WTC11 (cell line): ENCODE measurements around the gene BTBD19. TPM values are rescaled to one million over a fixed set of nuclear protein-coding genes. Genes with fewer than 3 reads are reported as not detected.

Source experiments
- ATAC-seq: fragments of 200-7000 bp; cut with Tn5 transposase; 2 replicates; pipeline ENCODE4 v1.10.0; 2021; ENCODE audit warnings: mild to moderate bottlenecking, moderate library complexity
- Bru-seq: library from RNA; stranded (reverse); fragments of 400-500 nt; gene quantifications from one replicate; lab custom pipeline; 2021; lab: Mats Ljungman, UMichigan
- CTCF ChIA-PET: fragments of 300-600 bp; sonication (Branson Sonifier 250); formaldehyde crosslinking; loops from one replicate; lab custom pipeline; 2021; ENCODE audit warnings: antibody characterized with exemption; lab: Charles Lee
- POLR2A ChIA-PET: fragments of 350-600 bp; sonication (Branson Sonifier 250); formaldehyde crosslinking; loops from one replicate; lab custom pipeline; 2021; ENCODE audit warnings: antibody characterized with exemption; lab: Charles Lee
- DNase-seq: peaks from one replicate; pipeline ENCODE4 v3.0.0; 2021; ENCODE audit warnings: low spot score
- H3K27ac Mint-ChIP-seq: 2 replicates; pipeline ENCODE4 v1.8.0; 2021; ENCODE audit warnings: mixed read lengths
- H3K27me3 Mint-ChIP-seq: 2 replicates; pipeline ENCODE4 v1.8.0; 2021; ENCODE audit warnings: low read depth, mild to moderate bottlenecking, moderate library complexity, mixed read lengths
- H3K36me3 Mint-ChIP-seq: 2 replicates; pipeline ENCODE4 v1.8.0; 2021; ENCODE audit warnings: mixed read lengths
- H3K4me1 Mint-ChIP-seq: 2 replicates; pipeline ENCODE4 v1.8.0; 2022; ENCODE audit warnings: mixed read lengths
- H3K4me3 Mint-ChIP-seq: 2 replicates; pipeline ENCODE4 v1.8.0; 2021; ENCODE audit warnings: mild to moderate bottlenecking, moderate library complexity, mixed read lengths
- H3K9me3 Mint-ChIP-seq: 2 replicates; pipeline ENCODE4 v1.8.0; 2021; ENCODE audit warnings: mixed read lengths
- CBFB ChIP-seq: sonication (generic); formaldehyde crosslinking; IDR thresholded peaks from 2 replicates; pipeline ENCODE4 v1.8.1; 2022; ENCODE audit warnings: mild to moderate bottlenecking, low read depth, missing genetic modification reagents
- ELF4 ChIP-seq: sonication (generic); formaldehyde crosslinking; IDR thresholded peaks from 2 replicates; pipeline ENCODE4 v1.8.1; 2022; ENCODE audit warnings: low read depth, mild to moderate bottlenecking, moderate library complexity, missing genetic modification reagents
- GABPB1 ChIP-seq: sonication (generic); formaldehyde crosslinking; IDR thresholded peaks from 2 replicates; pipeline ENCODE4 v1.8.1; 2023; ENCODE audit warnings: mild to moderate bottlenecking, missing genetic modification reagents
- NFATC4 ChIP-seq: fragments of 250-450 bp; sonication (Bioruptor Pico); IDR thresholded peaks from 2 replicates; pipeline ENCODE4 v1.9.0; 2021; ENCODE audit warnings: mild to moderate bottlenecking
- NFE2L1 ChIP-seq: sonication (generic); formaldehyde crosslinking; IDR thresholded peaks from 2 replicates; pipeline ENCODE4 v1.8.1; 2023; ENCODE audit warnings: missing genetic modification reagents
- PRRX2 ChIP-seq: fragments of 250-450 bp; sonication (Bioruptor Pico); IDR thresholded peaks from 2 replicates; pipeline ENCODE4 v1.8.0; 2021; ENCODE audit warnings: mild to moderate bottlenecking
- SOX15 ChIP-seq: fragments of 250-450 bp; sonication (Bioruptor Pico); IDR thresholded peaks from 2 replicates; pipeline ENCODE4 v1.9.0; 2021; ENCODE audit warnings: mild to moderate bottlenecking
- SP1 ChIP-seq: sonication (generic); formaldehyde crosslinking; conservative IDR thresholded peaks from 2 replicates; pipeline ENCODE4 v1.8.1; 2022; ENCODE audit warnings: missing genetic modification reagents
- TEAD1 ChIP-seq: sonication (generic); formaldehyde crosslinking; IDR thresholded peaks from 2 replicates; pipeline ENCODE4 v1.8.0; 2022; ENCODE audit warnings: mild to moderate bottlenecking, missing genetic modification reagents
- ZNF232 ChIP-seq: sonication (generic); formaldehyde crosslinking; IDR thresholded peaks from 2 replicates; pipeline ENCODE4 v1.8.0; 2022; ENCODE audit warnings: mild to moderate bottlenecking, missing genetic modification reagents
- ZNF671 ChIP-seq: fragments of 250-450 bp; sonication (Bioruptor Pico); IDR thresholded peaks from 2 replicates; pipeline ENCODE4 v1.8.0; 2021; ENCODE audit warnings: mild to moderate bottlenecking
- long read RNA-seq, 3 experiments: library from RNA in 1 of 3; library from capped mRNA in 1 of 3; library from polyadenylated mRNA in 1 of 3; unstranded in 2 of 3; stranded (forward) in 1 of 3; transcript quantifications; one replicate each; pipeline ENCODE4 v2.0.0, GENCODE V29; 2021
- total RNA-seq: library from RNA; stranded (reverse); gene quantifications from 3 replicates; pipeline ENCODE4 v1.2.3, GENCODE V29; 2021
- TF ChIP-seq, protein P1 (sequence below): fragments of 250-450 bp; sonication (Bioruptor Pico); conservative IDR thresholded peaks from 2 replicates; pipeline ENCODE4 v1.9.0; 2021; ENCODE audit warnings: mild to moderate bottlenecking
- TF ChIP-seq, protein P2 (sequence below): sonication (generic); formaldehyde crosslinking; IDR thresholded peaks from 2 replicates; pipeline ENCODE4 v1.8.1; 2023; ENCODE audit warnings: mild to moderate bottlenecking, missing genetic modification reagents, borderline replicate concordance
- TF ChIP-seq, protein P3 (sequence below): fragments of 250-450 bp; sonication (Bioruptor Pico); IDR thresholded peaks from 2 replicates; pipeline ENCODE4 v1.8.0; 2021; ENCODE audit warnings: mild to moderate bottlenecking

The BTBD19 gene
- total RNA-seq (1.7 to 2.0 TPM (median 1.8 TPM) in 3 replicates), Bru-seq, nascent RNA (percentile 38 among the genes with signal in this experiment)
- long read RNA-seq, experiment 1, partial matches to known transcripts, result 0 of 3 reads
- long read RNA-seq, experiment 1, other reads (novel, unspliced or antisense), result 2 of 3 reads
- long read RNA-seq, experiment 2, partial matches to known transcripts, result 0 of 1 reads
- long read RNA-seq, experiment 2, other reads (novel, unspliced or antisense), result 1 of 1 reads
- long read RNA-seq, experiment 3, partial matches to known transcripts, result 0 of 1 reads
- long read RNA-seq, experiment 3, other reads (novel, unspliced or antisense), result 1 of 1 reads

DNA sequence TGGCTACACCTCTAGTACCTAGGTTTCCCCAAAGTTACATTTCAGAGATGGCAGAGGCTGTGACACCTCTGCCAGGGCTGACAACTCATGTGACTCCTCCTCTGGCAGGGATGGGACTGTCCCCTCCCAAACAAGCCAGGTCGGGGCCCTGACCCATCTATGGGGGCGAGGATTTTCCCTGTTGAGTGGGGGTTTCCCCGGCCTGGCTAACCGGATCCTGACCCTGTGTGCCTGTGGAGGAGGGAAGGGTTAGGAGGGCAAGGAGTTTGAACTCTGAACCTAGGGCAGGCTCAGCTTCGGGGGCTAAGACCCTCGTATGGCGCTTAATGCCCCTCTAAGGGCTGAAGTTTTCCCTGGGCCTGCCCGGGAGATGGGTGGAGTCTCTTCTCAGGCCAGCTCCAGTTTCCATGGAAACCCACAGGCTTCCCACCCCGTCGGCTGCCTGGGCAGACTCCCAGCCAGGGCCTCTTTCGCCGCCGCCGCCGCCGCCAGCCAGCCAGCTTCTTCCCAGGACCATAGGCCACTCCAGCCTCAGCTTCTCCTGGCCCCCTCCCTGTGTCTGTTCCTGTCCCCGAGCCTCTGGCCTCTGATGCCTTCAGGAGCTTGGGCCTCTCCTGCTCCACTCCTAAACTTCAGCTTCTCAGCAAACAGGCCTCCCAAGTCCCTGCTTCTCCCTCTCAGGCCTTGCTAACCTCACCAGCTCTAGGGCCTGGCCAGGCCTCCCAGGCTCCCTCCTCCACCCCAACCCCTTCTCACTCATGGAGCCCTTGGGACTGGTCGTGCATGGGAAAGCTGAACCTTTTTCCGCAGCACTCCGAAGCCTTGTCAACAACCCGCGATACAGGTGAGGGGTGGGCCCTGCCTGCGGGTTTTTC is at the start of gene BTBD19:
TSS of gene BTBD19 (plus strand) at position 461 of the 875 bp plus-strand sequence. CDS start at position 759, 298 bp downstream.
- H3K36me3 Mint-ChIP-seq, result peaks cover 10% of the 10 kb centered on the region
- H3K9me3 Mint-ChIP-seq, result no peaks in the 10 kb centered on the region
- peaks cover 7% of the 10 kb centered on the region for H3K27me3 Mint-ChIP-seq
- ChIA-PET POLR2A (interaction anchor here (0.5 to 2.6 kb wide), 12 partner anchors 8 to 206 kb away, joined by 3 to 24 read pairs (median 4); partner anchors contain the start of genes EIF2B3, PLK3, RNU5D-1 and RPS8), CTCF (interaction anchor here (0.6 to 2.9 kb wide), 18 partner anchors 8 to 495 kb away, joined by 3 to 44 read pairs (median 6); partner anchors contain the start of genes BEST4, PLK3, PTCH2 and RNU5D-1)
- H3K4me1 Mint-ChIP-seq, result peaks cover 32% of the 10 kb centered on the region
- H3K4me3 Mint-ChIP-seq, result peak within 1 kb of the TSS; percentile 45
- H3K27ac Mint-ChIP-seq, result peak within 1 kb of the TSS; percentile 100
- peak; percentile 72 for DNase-seq
- TF ChIP-seq GABPB1 (CRISPR knock-in tag) (no peak), ZNF232 (CRISPR knock-in tag) (no peak), ELF4 (CRISPR knock-in tag) (no peak), PRRX2 (CRISPR knock-in tag) (no peak), CBFB (CRISPR knock-in tag) (no peak), ZNF671 (CRISPR knock-in tag) (no peak), NFE2L1 (CRISPR knock-in tag) (0 out of 2 replicates have a peak, but pooled peaks have one; percentile 17), SP1 (CRISPR knock-in tag) (peak; percentile 40; the same call in 1 of the 2 replicates), SOX15 (CRISPR knock-in tag) (no peak), TEAD1 (0 out of 2 replicates have a peak, but pooled peaks have one; percentile 13)
- TF ChIP-seq, protein P1, sequence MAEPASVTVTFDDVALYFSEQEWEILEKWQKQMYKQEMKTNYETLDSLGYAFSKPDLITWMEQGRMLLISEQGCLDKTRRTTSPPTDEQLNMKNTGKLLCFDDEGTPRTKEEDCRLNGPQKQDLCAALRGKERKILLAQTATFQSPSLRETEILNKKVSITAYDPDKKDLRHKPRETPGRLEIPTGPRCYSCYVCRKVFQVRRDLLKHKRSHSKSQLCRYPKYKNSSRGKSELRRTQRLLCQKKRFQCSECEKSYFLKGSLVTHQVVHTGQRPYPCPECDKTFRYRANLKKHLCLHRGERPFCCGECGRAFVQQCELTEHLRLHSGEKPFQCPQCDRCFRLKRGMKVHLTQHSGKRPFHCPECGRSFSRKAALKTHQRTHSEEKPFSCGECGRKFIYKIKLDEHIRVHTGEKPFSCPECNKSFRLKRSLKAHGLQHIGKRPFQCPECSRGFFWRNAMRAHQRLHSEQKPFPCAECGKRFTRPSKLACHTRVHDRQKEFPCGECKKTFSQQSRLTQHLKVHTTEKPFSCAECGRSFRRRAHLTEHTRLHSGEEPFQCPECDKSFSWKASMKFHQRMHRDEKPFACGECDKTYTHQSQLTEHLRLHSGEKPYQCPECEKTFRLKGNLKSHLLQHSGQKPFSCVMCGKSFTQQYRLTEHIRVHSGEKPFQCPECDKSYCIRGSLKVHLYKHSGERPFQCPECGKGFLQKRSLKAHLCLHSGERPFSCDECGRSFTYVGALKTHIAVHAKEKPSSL (CRISPR knock-in tag), result no peak
- TF ChIP-seq, protein P2, sequence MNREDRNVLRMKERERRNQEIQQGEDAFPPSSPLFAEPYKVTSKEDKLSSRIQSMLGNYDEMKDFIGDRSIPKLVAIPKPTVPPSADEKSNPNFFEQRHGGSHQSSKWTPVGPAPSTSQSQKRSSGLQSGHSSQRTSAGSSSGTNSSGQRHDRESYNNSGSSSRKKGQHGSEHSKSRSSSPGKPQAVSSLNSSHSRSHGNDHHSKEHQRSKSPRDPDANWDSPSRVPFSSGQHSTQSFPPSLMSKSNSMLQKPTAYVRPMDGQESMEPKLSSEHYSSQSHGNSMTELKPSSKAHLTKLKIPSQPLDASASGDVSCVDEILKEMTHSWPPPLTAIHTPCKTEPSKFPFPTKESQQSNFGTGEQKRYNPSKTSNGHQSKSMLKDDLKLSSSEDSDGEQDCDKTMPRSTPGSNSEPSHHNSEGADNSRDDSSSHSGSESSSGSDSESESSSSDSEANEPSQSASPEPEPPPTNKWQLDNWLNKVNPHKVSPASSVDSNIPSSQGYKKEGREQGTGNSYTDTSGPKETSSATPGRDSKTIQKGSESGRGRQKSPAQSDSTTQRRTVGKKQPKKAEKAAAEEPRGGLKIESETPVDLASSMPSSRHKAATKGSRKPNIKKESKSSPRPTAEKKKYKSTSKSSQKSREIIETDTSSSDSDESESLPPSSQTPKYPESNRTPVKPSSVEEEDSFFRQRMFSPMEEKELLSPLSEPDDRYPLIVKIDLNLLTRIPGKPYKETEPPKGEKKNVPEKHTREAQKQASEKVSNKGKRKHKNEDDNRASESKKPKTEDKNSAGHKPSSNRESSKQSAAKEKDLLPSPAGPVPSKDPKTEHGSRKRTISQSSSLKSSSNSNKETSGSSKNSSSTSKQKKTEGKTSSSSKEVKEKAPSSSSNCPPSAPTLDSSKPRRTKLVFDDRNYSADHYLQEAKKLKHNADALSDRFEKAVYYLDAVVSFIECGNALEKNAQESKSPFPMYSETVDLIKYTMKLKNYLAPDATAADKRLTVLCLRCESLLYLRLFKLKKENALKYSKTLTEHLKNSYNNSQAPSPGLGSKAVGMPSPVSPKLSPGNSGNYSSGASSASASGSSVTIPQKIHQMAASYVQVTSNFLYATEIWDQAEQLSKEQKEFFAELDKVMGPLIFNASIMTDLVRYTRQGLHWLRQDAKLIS (CRISPR knock-in tag), result no peak
- TF ChIP-seq, protein P3, sequence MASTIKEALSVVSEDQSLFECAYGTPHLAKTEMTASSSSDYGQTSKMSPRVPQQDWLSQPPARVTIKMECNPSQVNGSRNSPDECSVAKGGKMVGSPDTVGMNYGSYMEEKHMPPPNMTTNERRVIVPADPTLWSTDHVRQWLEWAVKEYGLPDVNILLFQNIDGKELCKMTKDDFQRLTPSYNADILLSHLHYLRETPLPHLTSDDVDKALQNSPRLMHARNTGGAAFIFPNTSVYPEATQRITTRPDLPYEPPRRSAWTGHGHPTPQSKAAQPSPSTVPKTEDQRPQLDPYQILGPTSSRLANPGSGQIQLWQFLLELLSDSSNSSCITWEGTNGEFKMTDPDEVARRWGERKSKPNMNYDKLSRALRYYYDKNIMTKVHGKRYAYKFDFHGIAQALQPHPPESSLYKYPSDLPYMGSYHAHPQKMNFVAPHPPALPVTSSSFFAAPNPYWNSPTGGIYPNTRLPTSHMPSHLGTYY (CRISPR knock-in tag), result no peak
- ATAC-seq, result peak; percentile 55

DNA sequence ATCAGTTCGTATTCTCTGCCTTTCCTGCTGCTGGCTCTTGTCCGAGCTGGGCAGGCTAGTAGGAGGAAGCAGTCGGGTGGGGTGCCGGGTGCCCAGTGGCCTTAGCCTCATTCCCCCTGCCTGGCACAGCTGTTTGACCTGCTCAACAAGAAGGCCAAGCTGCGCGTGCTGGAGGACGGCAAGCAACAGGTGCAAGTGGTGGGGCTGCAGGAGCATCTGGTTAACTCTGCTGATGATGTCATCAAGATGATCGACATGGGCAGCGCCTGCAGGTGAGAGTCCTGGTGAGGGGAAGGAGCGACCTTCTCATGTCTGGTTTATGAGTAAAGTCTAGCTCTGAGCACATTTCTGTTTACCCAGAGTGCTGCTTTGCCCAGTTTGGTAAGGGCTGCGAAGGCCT is 49.2 kb upstream of the BTBD19 start:
- no peak for ATAC-seq
- CTCF ChIA-PET, result no interaction called here
- POLR2A ChIA-PET, result interaction anchor here (1.4 kb wide), 1 partner anchor 16 kb away, joined by 4 read pairs; the partner anchor contains the start of gene RPS8
- no peaks in the 10 kb centered on the region for H3K9me3 Mint-ChIP-seq
- H3K27ac Mint-ChIP-seq, result no peak overlapping the region
- TF ChIP-seq ZNF671 (CRISPR knock-in tag), result no peak
- no peak for TF ChIP-seq NFATC4 (CRISPR knock-in tag)
- TF ChIP-seq, all 79 proteins: peak for 0
- no peaks in the 10 kb centered on the region for H3K4me1 Mint-ChIP-seq
- no peaks in the 10 kb centered on the region for H3K27me3 Mint-ChIP-seq
- H3K36me3 Mint-ChIP-seq, result peaks cover 84% of the 10 kb centered on the region
- DNase-seq, result no peak
- H3K4me3 Mint-ChIP-seq, result no peak overlapping the region
